Epithelial cell of proximal tubule (primary cell): Measurements from ENCODE around the gene FUT8. TPM values are rescaled to one million over a fixed set of nuclear protein-coding genes. Genes with fewer than 3 reads are reported as not detected.

Experiments
- DNase-seq: peaks from one replicate; pipeline ENCODE4 v3.0.0-alpha.2; 2011; ENCODE audit warnings: low read depth
- H3K4me3 ChIP-seq: 2 replicates; pipeline ENCODE4 v1.5.1; 2011; ENCODE audit warnings: low read depth, mild to moderate bottlenecking, low read length
- CTCF ChIP-seq: conservative IDR thresholded peaks from 2 replicates; pipeline ENCODE4 v1.5.1; 2012; ENCODE audit warnings: low read depth, mild to moderate bottlenecking, low read length
- total RNA-seq: library from RNA; depleted of rRNA; stranded (reverse); fragments of >200 nt; gene quantifications from 2 replicates; pipeline ENCODE4 v1.2.3, GENCODE V29; 2015

Gene FUT8
- total RNA-seq, 1 donor from 2014 or later, result 66.4 TPM

- no peak for TF ChIP-seq CTCF
- no peak for DNase-seq
- H3K4me3 ChIP-seq, result no peak overlapping the region
Measured at GRCh38 chr14:65513671-65514070, 101.1 kb downstream of the FUT8 start.

GRCh38 chr14:65517635-65518542 lies 105.4 kb downstream of the FUT8 start:
- H3K4me3 ChIP-seq, result no peak overlapping the region
- no peak for TF ChIP-seq CTCF
- no peak for DNase-seq

GRCh38 chr14:65528069-65528468 lies 115.5 kb downstream of the FUT8 start:
- no peak for DNase-seq
- TF ChIP-seq CTCF, result no peak
- no peak overlapping the region for H3K4me3 ChIP-seq

GRCh38 chr14:65531148-65531547 lies 118.6 kb downstream of the FUT8 start:
- TF ChIP-seq CTCF, result no peak
- DNase-seq, result no peak
- no peak overlapping the region for H3K4me3 ChIP-seq

- TF ChIP-seq CTCF, result no peak
- no peak for DNase-seq
- H3K4me3 ChIP-seq, result no peak overlapping the region
Measured at GRCh38 chr14:65533736-65534404, 121.3 kb downstream of the FUT8 start.

- no peak overlapping the region for H3K4me3 ChIP-seq
- no peak for DNase-seq
- TF ChIP-seq CTCF, result no peak
Measured at GRCh38 chr14:65536781-65537423, 124.4 kb downstream of the FUT8 start.
